GM12878 (cell line): ENCODE measurements around the gene GALNTL6. TPM values are rescaled to one million over a fixed set of nuclear protein-coding genes. Genes with fewer than 3 reads are reported as not detected.

Experiments
- ATAC-seq: fragments of 200-7000 bp; cut with Tn5 transposase; 3 replicates; pipeline ENCODE4 v1.9.1; 2020; ENCODE audit warnings: mild to moderate bottlenecking, moderate library complexity
- BruUV-seq: library from RNA; stranded (reverse); fragments of 400-500 nt; replicated peaks from 2 replicates; lab custom pipeline; 2021; lab: Mats Ljungman, UMichigan
- CTCF ChIA-PET: fragments of 300-600 bp; sonication (Branson Sonifier 250); formaldehyde crosslinking; extraction: SDS; loops from one replicate; lab custom pipeline; 2021; ENCODE audit warnings: inconsistent platforms; lab: Yijun Ruan, JAX
- POLR2A ChIA-PET: fragments of 350-600 bp; formaldehyde crosslinking; extraction: SDS; loops from one replicate; lab custom pipeline; 2021; ENCODE audit warnings: inconsistent platforms; lab: Charles Lee
- RAD21 ChIA-PET: fragments of 300-600 bp; sonication (Branson Sonifier 250); formaldehyde crosslinking; loops from one replicate; lab custom pipeline; 2023; ENCODE audit warnings: antibody characterized with exemption; ENCODE audit not compliant: unreplicated experiment; lab: Charles Lee
- SMC1A ChIA-PET: fragments of 300-600 bp; sonication (Branson Sonifier 250); formaldehyde crosslinking; loops from one replicate; lab custom pipeline; 2023; ENCODE audit not compliant: unreplicated experiment, uncharacterized antibody; lab: Charles Lee
- DNase-seq: peaks from one replicate; pipeline ENCODE4 v3.0.0-alpha.2; 2011; ENCODE audit warnings: low read depth, low spot score
- FAIRE-seq: peaks from 3 replicates; lab custom pipeline; 2011; peaks lifted over from hg19 to GRCh38; lab: Jason Lieb, UNC
- H2AFZ ChIP-seq: 2 replicates; pipeline ENCODE4 v1.6.0; 2011; ENCODE audit warnings: low read depth, low read length, control low read depth; ENCODE audit not compliant: control insufficient read depth
- H3K27ac ChIP-seq: 2 replicates; pipeline ENCODE4 v1.5.1; 2011; ENCODE audit warnings: control low read depth; ENCODE audit not compliant: control insufficient read depth, insufficient read depth
- H3K27me3 ChIP-seq, 2 experiments: replicated peaks in 1 of 2; 2 replicates each; pipeline versions ENCODE4 v1.6.0 to v1.6.1; 2011; ENCODE audit warnings: low read length in 1 of 2; ENCODE audit not compliant: control insufficient read depth in 2 of 2, insufficient read depth in 2 of 2
- H3K36me3 ChIP-seq, 2 experiments: 2 replicates each; pipeline ENCODE4 v1.5.1; 2011; ENCODE audit warnings: low read length in 1 of 2; ENCODE audit not compliant: control insufficient read depth in 2 of 2, insufficient read depth in 2 of 2
- H3K4me1 ChIP-seq: 2 replicates; pipeline ENCODE4 v1.6.1; 2011; ENCODE audit warnings: mild to moderate bottlenecking, low read length, moderate library complexity, mixed read lengths; ENCODE audit not compliant: control insufficient read depth, insufficient read depth
- H3K4me2 ChIP-seq: 2 replicates; pipeline ENCODE4 v1.6.0; 2011; ENCODE audit warnings: control low read depth; ENCODE audit not compliant: control insufficient read depth, insufficient read depth
- H3K4me3 ChIP-seq: fragments of 200-600 bp; sonication (generic); 2 replicates; pipeline ENCODE4 v1.5.1; 2016
- H3K79me2 ChIP-seq: 2 replicates; pipeline ENCODE4 v1.6.0; 2011; ENCODE audit warnings: low read length; ENCODE audit not compliant: control insufficient read depth, insufficient read depth
- H3K9ac ChIP-seq: 2 replicates; pipeline ENCODE4 v1.8.0; 2011; ENCODE audit warnings: low read length, control low read depth, mixed read lengths; ENCODE audit not compliant: control insufficient read depth, insufficient read depth
- H3K9me3 ChIP-seq: replicated peaks from 3 replicates; pipeline ENCODE4 v1.5.1; 2011; ENCODE audit warnings: mild to moderate bottlenecking, low read length; ENCODE audit not compliant: control insufficient read depth, insufficient read depth
- H4K20me1 ChIP-seq: 2 replicates; pipeline ENCODE4 v1.6.0; 2011; ENCODE audit not compliant: control insufficient read depth, insufficient read depth
- BCL3 ChIP-seq: IDR thresholded peaks from 2 replicates; pipeline ENCODE4 v1.6.1; 2011; ENCODE audit warnings: borderline replicate concordance, low read depth, mild to moderate bottlenecking, moderate library complexity, low read length; ENCODE audit not compliant: insufficient read depth, poor library complexity, severe bottlenecking
- CBFB ChIP-seq: IDR thresholded peaks from 2 replicates; pipeline ENCODE4 v1.6.1; 2016; ENCODE audit warnings: antibody characterized with exemption, low read depth
- DPF2 ChIP-seq: fragments of 450-650 bp; IDR thresholded peaks from 2 replicates; pipeline ENCODE4 v1.6.1; 2017; ENCODE audit warnings: mild to moderate bottlenecking
- LARP7 ChIP-seq: fragments of 450-650 bp; IDR thresholded peaks from 2 replicates; pipeline ENCODE4 v1.6.1; 2017; ENCODE audit warnings: mild to moderate bottlenecking
- MYC ChIP-seq: IDR thresholded peaks from 2 replicates; pipeline ENCODE4 v1.6.1; 2011; ENCODE audit warnings: mild to moderate bottlenecking, low read length, moderate library complexity, inconsistent platforms; ENCODE audit not compliant: insufficient read depth, insufficient replicate concordance, insufficient read length, severe bottlenecking
- NFXL1 ChIP-seq: fragments of 450-650 bp; IDR thresholded peaks from 2 replicates; pipeline ENCODE4 v1.6.1; 2017; ENCODE audit warnings: antibody characterized with exemption, mild to moderate bottlenecking, borderline replicate concordance
- NFYA ChIP-seq: IDR thresholded peaks from 2 replicates; pipeline ENCODE4 v1.6.1; 2011; ENCODE audit warnings: low read depth, mild to moderate bottlenecking, low read length, improper control_type of control experiment, borderline replicate concordance
- NR2C2 ChIP-seq: IDR thresholded peaks from 2 replicates; pipeline ENCODE4 v1.6.1; 2011; ENCODE audit warnings: borderline replicate concordance, low read depth; ENCODE audit not compliant: control insufficient read depth, insufficient read length
- PAX8 ChIP-seq: fragments of 450-650 bp; IDR thresholded peaks from 2 replicates; pipeline ENCODE4 v1.6.1; 2017; ENCODE audit warnings: mild to moderate bottlenecking, moderate library complexity
- PKNOX1 ChIP-seq: fragments of 450-650 bp; IDR thresholded peaks from 2 replicates; pipeline ENCODE4 v1.6.1; 2016; ENCODE audit warnings: mild to moderate bottlenecking
- POLR2AphosphoS2 ChIP-seq: IDR thresholded peaks from 2 replicates; pipeline ENCODE4 v1.6.1; 2011; ENCODE audit warnings: low read depth, mild to moderate bottlenecking, low read length, improper control_type of control experiment, moderate library complexity
- POU2F2 ChIP-seq: IDR thresholded peaks from 3 replicates; pipeline ENCODE4 v1.6.1; 2011; ENCODE audit warnings: low read depth, mild to moderate bottlenecking, low read length, borderline replicate concordance
- SMC3 ChIP-seq: IDR thresholded peaks from 2 replicates; pipeline ENCODE4 v1.6.1; 2011; ENCODE audit warnings: low read length, improper control_type of control experiment, borderline replicate concordance
- ZBTB11 ChIP-seq: fragments of 450-650 bp; formaldehyde crosslinking; IDR thresholded peaks from 2 replicates; pipeline ENCODE4 v1.5.0; 2022; ENCODE audit warnings: mild to moderate bottlenecking, missing genetic modification characterization
- ZNF207 ChIP-seq: fragments of 450-650 bp; IDR thresholded peaks from 2 replicates; pipeline ENCODE4 v1.6.1; 2014; ENCODE audit warnings: antibody characterized with exemption, mild to moderate bottlenecking, borderline replicate concordance
- ZNF384 ChIP-seq: IDR thresholded peaks from 2 replicates; pipeline ENCODE4 v1.6.1; 2012; ENCODE audit warnings: low read depth, mild to moderate bottlenecking, low read length, improper control_type of control experiment, borderline replicate concordance
- ZNF622 ChIP-seq: fragments of 450-650 bp; IDR thresholded peaks from 2 replicates; pipeline ENCODE4 v1.6.1; 2017; ENCODE audit warnings: mild to moderate bottlenecking, inconsistent platforms
- WGBS: methylation state at CpG from one replicate; pipeline ENCODE4 v1.1.6; 2016; ENCODE audit warnings: low lambda C conversion rate; ENCODE audit not compliant: insufficient replicate concordance, insufficient coverage; ENCODE audit errors: missing lambda C conversion rate; 5-methylcytosine and 5-hydroxymethylcytosine counted together
- in situ Hi-C: fragments of 300-500 bp; cut with MboI; formaldehyde crosslinking; loops from 9 replicates; pipeline ENCODE4 v1.14.3; 2018; ENCODE audit warnings: mixed read lengths
- intact Hi-C: fragments of 100-400 bp; cut with micrococcal nuclease; formaldehyde crosslinking; loops from one replicate; pipeline ENCODE4 v1.14.2; 2022; ENCODE audit not compliant: unreplicated experiment
- polyA plus RNA-seq, 11 experiments: library from polyadenylated mRNA; depleted of rRNA in 4 of 11; unstranded in 6 of 11; stranded (reverse) in 5 of 11; fragments of >200 nt; fragmentation: Nextera tagmentation in 4 of 11; fragmentation: Illumina TruSeq in 1 of 11; extraction: Ambion mirVana in 4 of 11; extraction: Trizol in 1 of 11; gene quantifications; 1 replicate in 1 of 11; 2 replicates in 10 of 11; pipeline versions ENCODE4 v1.2.1 to v1.2.3, GENCODE V29; 2011 to 2016; ENCODE audit warnings: inconsistent platforms in 2 of 11, missing spikeins in 2 of 11, low read depth in 1 of 11
- total RNA-seq, 4 experiments: library from RNA; depleted of rRNA in 3 of 4; stranded (reverse); fragments of >200 nt in 3 of 4; fragmentation: Illumina TruSeq in 1 of 4; extraction: Trizol in 1 of 4; gene quantifications; 2 replicates each; pipeline versions ENCODE4 v1.2.1 to v1.2.3, GENCODE V29; 2013 to 2021
- TF ChIP-seq, protein P1 (sequence below): IDR thresholded peaks from 2 replicates; pipeline ENCODE4 v1.6.1; 2011; ENCODE audit warnings: low read depth, mild to moderate bottlenecking, low read length, moderate library complexity, borderline replicate concordance; ENCODE audit errors: extremely low read depth

The GALNTL6 gene
- total and polyA plus RNA-seq, 10 of the 15 experiments (the other 5 are each of a cell fraction or from before 2014, with no cell fraction given) = 0.01 to 0.29 TPM; not detected in 8

DNA sequence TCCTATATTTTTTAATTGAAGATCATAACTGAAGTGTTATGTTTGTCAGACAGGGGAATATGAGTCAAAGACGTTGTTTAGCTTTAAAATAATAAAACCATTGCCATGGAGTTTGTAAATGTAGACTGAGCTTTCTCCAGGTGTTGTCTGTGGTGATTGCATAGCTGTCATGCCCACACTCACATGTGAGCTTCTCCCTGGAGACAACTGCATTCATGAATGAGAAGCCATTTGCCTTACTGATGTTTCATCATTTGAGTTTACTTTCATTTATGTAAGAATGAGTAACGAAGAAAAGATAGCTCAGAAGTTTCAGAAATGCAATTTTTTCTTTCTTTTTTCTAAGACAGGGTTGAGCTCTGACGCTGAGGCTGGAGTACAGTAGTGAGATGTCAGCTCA lies 339.1 kb downstream of the GALNTL6 start (continued):
- TF ChIP-seq NFXL1 = no peak

DNA sequence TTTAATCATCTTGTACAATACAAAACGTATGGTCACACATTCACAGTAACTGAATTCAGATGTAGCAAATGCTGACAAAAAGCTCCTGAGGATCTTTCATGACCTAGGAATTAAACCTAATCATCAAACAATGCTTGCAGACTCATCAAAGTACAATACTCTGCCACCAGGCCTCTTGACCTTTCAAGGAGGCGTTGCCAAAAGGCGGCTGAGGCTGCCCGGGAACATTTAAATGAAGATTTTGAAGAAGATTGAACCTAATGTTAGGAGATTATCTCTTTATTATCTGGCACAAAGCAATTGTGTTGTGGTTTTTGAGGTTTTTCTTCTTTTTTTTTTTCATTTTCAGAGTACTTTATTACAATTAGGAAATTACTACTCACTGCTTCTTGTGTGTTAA lies 340.5 kb downstream of the GALNTL6 start:
- in situ Hi-C loops = no loop called here
- H2AFZ ChIP-seq = no peak overlapping the region
- DNase-seq (no peak), ATAC-seq (no peak), FAIRE-seq (no peak)
- no peaks in the 10 kb centered on the region for H3K4me1 ChIP-seq
- no TSS peak for BruUV-seq
- no peaks in the 10 kb centered on the region for H3K9me3 ChIP-seq
- H3K36me3 ChIP-seq = no peaks in the 10 kb centered on the region
- H4K20me1 ChIP-seq = no peaks in the 10 kb centered on the region
- intact Hi-C loops = no loop called here
- H3K79me2 ChIP-seq = no peaks in the 10 kb centered on the region
- H3K4me2 ChIP-seq = no peak overlapping the region
- ChIA-PET POLR2A (no interaction called here), SMC1A (no interaction called here), RAD21 (no interaction called here), CTCF (no interaction called here)
- no peak overlapping the region for H3K27ac ChIP-seq
- no peak overlapping the region for H3K4me3 ChIP-seq
- H3K27me3 ChIP-seq = no peaks in the 10 kb centered on the region
- H3K9ac ChIP-seq = no peak overlapping the region
- 47% methylated on average over 4 of the region's 4 CpGs for WGBS
- no peak for TF ChIP-seq BCL3
- no peak for TF ChIP-seq LARP7
- no peak for TF ChIP-seq DPF2
- TF ChIP-seq CBFB = no peak
- TF ChIP-seq ZNF207 = no peak
- TF ChIP-seq MYC = no peak
- TF ChIP-seq ZNF384 = no peak
- no peak for TF ChIP-seq ZBTB11 (CRISPR knock-in tag)
- no peak for TF ChIP-seq POLR2AphosphoS2
- TF ChIP-seq ZNF622 = no peak
- no peak for TF ChIP-seq PAX8
- no peak for TF ChIP-seq NR2C2
- TF ChIP-seq POU2F2 = no peak
- TF ChIP-seq NFYA = no peak
- no peak for TF ChIP-seq PKNOX1
- TF ChIP-seq SMC3 = no peak
- TF ChIP-seq, protein P1, sequence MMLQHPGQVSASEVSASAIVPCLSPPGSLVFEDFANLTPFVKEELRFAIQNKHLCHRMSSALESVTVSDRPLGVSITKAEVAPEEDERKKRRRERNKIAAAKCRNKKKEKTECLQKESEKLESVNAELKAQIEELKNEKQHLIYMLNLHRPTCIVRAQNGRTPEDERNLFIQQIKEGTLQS = no peak
